WTC11 (cell line): Measurements from ENCODE around the gene BICRA. TPM values are rescaled to one million over a fixed set of nuclear protein-coding genes. Genes with fewer than 3 reads are reported as not detected.

ENCODE experiments used
- ATAC-seq: fragments of 200-7000 bp; cut with Tn5 transposase; 2 replicates; pipeline ENCODE4 v1.10.0; 2021; ENCODE audit warnings: mild to moderate bottlenecking, moderate library complexity
- CTCF ChIA-PET: fragments of 300-600 bp; sonication (Branson Sonifier 250); formaldehyde crosslinking; loops from one replicate; lab custom pipeline; 2021; ENCODE audit warnings: antibody characterized with exemption; lab: Charles Lee
- POLR2A ChIA-PET: fragments of 350-600 bp; sonication (Branson Sonifier 250); formaldehyde crosslinking; loops from one replicate; lab custom pipeline; 2021; ENCODE audit warnings: antibody characterized with exemption; lab: Charles Lee
- DNase-seq: peaks from one replicate; pipeline ENCODE4 v3.0.0; 2021; ENCODE audit warnings: low spot score
- H3K27ac Mint-ChIP-seq: 2 replicates; pipeline ENCODE4 v1.8.0; 2021; ENCODE audit warnings: mixed read lengths
- H3K27me3 Mint-ChIP-seq: 2 replicates; pipeline ENCODE4 v1.8.0; 2021; ENCODE audit warnings: low read depth, mild to moderate bottlenecking, moderate library complexity, mixed read lengths
- H3K36me3 Mint-ChIP-seq: 2 replicates; pipeline ENCODE4 v1.8.0; 2021; ENCODE audit warnings: mixed read lengths
- H3K4me1 Mint-ChIP-seq: 2 replicates; pipeline ENCODE4 v1.8.0; 2022; ENCODE audit warnings: mixed read lengths
- H3K4me3 Mint-ChIP-seq: 2 replicates; pipeline ENCODE4 v1.8.0; 2021; ENCODE audit warnings: mild to moderate bottlenecking, moderate library complexity, mixed read lengths
- H3K9me3 Mint-ChIP-seq: 2 replicates; pipeline ENCODE4 v1.8.0; 2021; ENCODE audit warnings: mixed read lengths
- FOXP1 ChIP-seq: sonication (generic); formaldehyde crosslinking; IDR thresholded peaks from 2 replicates; pipeline ENCODE4 v1.8.0; 2022; ENCODE audit warnings: missing genetic modification reagents, mild to moderate bottlenecking, moderate library complexity, borderline replicate concordance
- GABPB1 ChIP-seq: sonication (generic); formaldehyde crosslinking; IDR thresholded peaks from 2 replicates; pipeline ENCODE4 v1.8.1; 2023; ENCODE audit warnings: mild to moderate bottlenecking, missing genetic modification reagents
- HMGA2 ChIP-seq: fragments of 250-450 bp; sonication (Bioruptor Pico); IDR thresholded peaks from 2 replicates; pipeline ENCODE4 v1.4.0; 2021; ENCODE audit warnings: mild to moderate bottlenecking, moderate library complexity
- NFE2L1 ChIP-seq: sonication (generic); formaldehyde crosslinking; IDR thresholded peaks from 2 replicates; pipeline ENCODE4 v1.8.1; 2023; ENCODE audit warnings: missing genetic modification reagents
- NR2C2 ChIP-seq: sonication (generic); formaldehyde crosslinking; IDR thresholded peaks from 2 replicates; pipeline ENCODE4 v1.8.0; 2022; ENCODE audit warnings: mild to moderate bottlenecking, missing genetic modification reagents
- PRRX2 ChIP-seq: fragments of 250-450 bp; sonication (Bioruptor Pico); IDR thresholded peaks from 2 replicates; pipeline ENCODE4 v1.8.0; 2021; ENCODE audit warnings: mild to moderate bottlenecking
- SMAD3 ChIP-seq: sonication (generic); formaldehyde crosslinking; IDR thresholded peaks from 2 replicates; pipeline ENCODE4 v1.8.0; 2022; ENCODE audit warnings: missing genetic modification reagents, mild to moderate bottlenecking, borderline replicate concordance
- SMAD4 ChIP-seq: sonication (generic); formaldehyde crosslinking; IDR thresholded peaks from 2 replicates; pipeline ENCODE4 v1.8.0; 2022; ENCODE audit warnings: mild to moderate bottlenecking, missing genetic modification reagents
- TCF7 ChIP-seq: sonication (generic); formaldehyde crosslinking; IDR thresholded peaks from 2 replicates; pipeline ENCODE4 v1.8.0; 2022; ENCODE audit warnings: mild to moderate bottlenecking, low read depth, missing genetic modification reagents, moderate library complexity
- TP53 ChIP-seq: sonication (generic); formaldehyde crosslinking; IDR thresholded peaks from 2 replicates; pipeline ENCODE4 v1.8.1; 2023; ENCODE audit warnings: mild to moderate bottlenecking, missing genetic modification reagents
- ZBTB21 ChIP-seq: sonication (generic); formaldehyde crosslinking; IDR thresholded peaks from 2 replicates; pipeline ENCODE4 v1.8.1; 2023; ENCODE audit warnings: mild to moderate bottlenecking, missing genetic modification reagents, borderline replicate concordance
- ZNF121 ChIP-seq: sonication (generic); formaldehyde crosslinking; IDR thresholded peaks from 2 replicates; pipeline ENCODE4 v1.8.0; 2023; ENCODE audit warnings: missing genetic modification reagents
- ZNF671 ChIP-seq: fragments of 250-450 bp; sonication (Bioruptor Pico); IDR thresholded peaks from 2 replicates; pipeline ENCODE4 v1.8.0; 2021; ENCODE audit warnings: mild to moderate bottlenecking
- total RNA-seq: library from RNA; stranded (reverse); gene quantifications from 3 replicates; pipeline ENCODE4 v1.2.3, GENCODE V29; 2021
- TF ChIP-seq, protein P1 (sequence below): sonication (generic); formaldehyde crosslinking; IDR thresholded peaks from 2 replicates; pipeline ENCODE4 v1.8.1; 2023; ENCODE audit warnings: mild to moderate bottlenecking, missing genetic modification reagents, moderate library complexity
- TF ChIP-seq, protein P2 (sequence below): sonication (generic); formaldehyde crosslinking; IDR thresholded peaks from 2 replicates; pipeline ENCODE4 v1.8.1; 2022; ENCODE audit warnings: low read depth, missing genetic modification reagents, borderline replicate concordance
- TF ChIP-seq, protein P3 (sequence below): sonication (generic); formaldehyde crosslinking; IDR thresholded peaks from 2 replicates; pipeline ENCODE4 v1.8.0; 2022; ENCODE audit warnings: missing genetic modification reagents
- TF ChIP-seq, protein P4 (sequence below): sonication (generic); formaldehyde crosslinking; conservative IDR thresholded peaks from 2 replicates; pipeline ENCODE4 v1.8.1; 2022; ENCODE audit warnings: mild to moderate bottlenecking, missing genetic modification reagents
- TF ChIP-seq, protein P5 (sequence below): sonication (generic); formaldehyde crosslinking; IDR thresholded peaks from 2 replicates; pipeline ENCODE4 v1.8.0; 2023; ENCODE audit warnings: missing genetic modification reagents
- TF ChIP-seq, protein P6 (sequence below): sonication (generic); formaldehyde crosslinking; IDR thresholded peaks from 2 replicates; pipeline ENCODE4 v1.8.1; 2022; ENCODE audit warnings: low read depth, mild to moderate bottlenecking, moderate library complexity, missing genetic modification reagents, borderline replicate concordance

BICRA gene
- total RNA-seq, 1 experiment from 2014 or later: 30.3 TPM

DNA sequence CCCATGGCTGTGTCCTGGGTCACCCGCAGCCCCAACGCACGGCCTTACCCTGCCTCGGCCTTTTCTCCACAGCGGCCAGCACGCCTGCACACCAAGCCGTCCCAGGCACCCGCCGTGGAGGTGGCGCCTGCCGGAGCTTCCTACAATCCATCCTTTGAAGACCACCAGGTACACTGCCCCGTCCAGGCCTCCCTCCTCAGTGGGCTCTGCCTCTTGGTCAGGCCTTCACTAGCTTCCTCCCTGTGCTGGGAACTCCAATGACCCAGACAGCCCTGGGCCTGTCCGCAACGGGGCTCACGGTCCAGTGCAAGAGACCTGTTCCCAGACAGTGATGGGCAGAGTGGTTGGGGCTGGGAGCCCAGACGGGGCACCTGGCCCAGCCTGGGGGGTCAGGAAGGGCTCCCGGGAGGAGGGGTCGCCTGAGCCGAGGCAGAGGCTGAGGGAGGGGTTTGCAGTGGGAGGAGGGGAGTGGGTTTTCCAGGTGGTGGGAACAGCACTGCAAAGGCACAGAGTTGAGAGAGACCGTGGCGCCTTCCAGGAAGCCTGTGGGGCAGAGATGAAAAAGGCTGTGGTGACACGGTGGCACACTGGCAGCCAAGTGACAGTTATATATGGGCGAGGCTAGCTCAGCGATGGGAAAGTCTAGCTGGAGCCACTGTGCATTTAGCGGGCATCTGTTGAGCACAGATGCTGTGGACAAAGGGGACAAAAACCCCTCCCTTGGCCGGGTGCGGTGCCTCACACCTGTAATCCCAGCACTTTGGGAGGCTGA, 143.7 kb downstream of the BICRA start:
- H3K27ac Mint-ChIP-seq: no peak overlapping the region
- H3K9me3 Mint-ChIP-seq: no peaks in the 10 kb centered on the region
- POLR2A ChIA-PET: interaction anchor here (0.8 kb wide), 1 partner anchor 9 kb away, joined by 4 read pairs; no protein-coding TSS in a partner anchor
- no peak for TF ChIP-seq FOXP1 (CRISPR knock-in tag)
- no peak for TF ChIP-seq TCF7 (CRISPR knock-in tag)
- no peak for TF ChIP-seq NFE2L1 (CRISPR knock-in tag)
- no peak for TF ChIP-seq SMAD4
- TF ChIP-seq, protein P1, sequence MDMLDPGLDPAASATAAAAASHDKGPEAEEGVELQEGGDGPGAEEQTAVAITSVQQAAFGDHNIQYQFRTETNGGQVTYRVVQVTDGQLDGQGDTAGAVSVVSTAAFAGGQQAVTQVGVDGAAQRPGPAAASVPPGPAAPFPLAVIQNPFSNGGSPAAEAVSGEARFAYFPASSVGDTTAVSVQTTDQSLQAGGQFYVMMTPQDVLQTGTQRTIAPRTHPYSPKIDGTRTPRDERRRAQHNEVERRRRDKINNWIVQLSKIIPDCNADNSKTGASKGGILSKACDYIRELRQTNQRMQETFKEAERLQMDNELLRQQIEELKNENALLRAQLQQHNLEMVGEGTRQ (CRISPR knock-in tag): no peak
- no peak for TF ChIP-seq ZBTB21 (CRISPR knock-in tag)
- TF ChIP-seq, protein P2, sequence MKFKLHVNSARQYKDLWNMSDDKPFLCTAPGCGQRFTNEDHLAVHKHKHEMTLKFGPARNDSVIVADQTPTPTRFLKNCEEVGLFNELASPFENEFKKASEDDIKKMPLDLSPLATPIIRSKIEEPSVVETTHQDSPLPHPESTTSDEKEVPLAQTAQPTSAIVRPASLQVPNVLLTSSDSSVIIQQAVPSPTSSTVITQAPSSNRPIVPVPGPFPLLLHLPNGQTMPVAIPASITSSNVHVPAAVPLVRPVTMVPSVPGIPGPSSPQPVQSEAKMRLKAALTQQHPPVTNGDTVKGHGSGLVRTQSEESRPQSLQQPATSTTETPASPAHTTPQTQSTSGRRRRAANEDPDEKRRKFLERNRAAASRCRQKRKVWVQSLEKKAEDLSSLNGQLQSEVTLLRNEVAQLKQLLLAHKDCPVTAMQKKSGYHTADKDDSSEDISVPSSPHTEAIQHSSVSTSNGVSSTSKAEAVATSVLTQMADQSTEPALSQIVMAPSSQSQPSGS: no peak
- no peak for TF ChIP-seq GABPB1 (CRISPR knock-in tag)
- TF ChIP-seq, protein P3, sequence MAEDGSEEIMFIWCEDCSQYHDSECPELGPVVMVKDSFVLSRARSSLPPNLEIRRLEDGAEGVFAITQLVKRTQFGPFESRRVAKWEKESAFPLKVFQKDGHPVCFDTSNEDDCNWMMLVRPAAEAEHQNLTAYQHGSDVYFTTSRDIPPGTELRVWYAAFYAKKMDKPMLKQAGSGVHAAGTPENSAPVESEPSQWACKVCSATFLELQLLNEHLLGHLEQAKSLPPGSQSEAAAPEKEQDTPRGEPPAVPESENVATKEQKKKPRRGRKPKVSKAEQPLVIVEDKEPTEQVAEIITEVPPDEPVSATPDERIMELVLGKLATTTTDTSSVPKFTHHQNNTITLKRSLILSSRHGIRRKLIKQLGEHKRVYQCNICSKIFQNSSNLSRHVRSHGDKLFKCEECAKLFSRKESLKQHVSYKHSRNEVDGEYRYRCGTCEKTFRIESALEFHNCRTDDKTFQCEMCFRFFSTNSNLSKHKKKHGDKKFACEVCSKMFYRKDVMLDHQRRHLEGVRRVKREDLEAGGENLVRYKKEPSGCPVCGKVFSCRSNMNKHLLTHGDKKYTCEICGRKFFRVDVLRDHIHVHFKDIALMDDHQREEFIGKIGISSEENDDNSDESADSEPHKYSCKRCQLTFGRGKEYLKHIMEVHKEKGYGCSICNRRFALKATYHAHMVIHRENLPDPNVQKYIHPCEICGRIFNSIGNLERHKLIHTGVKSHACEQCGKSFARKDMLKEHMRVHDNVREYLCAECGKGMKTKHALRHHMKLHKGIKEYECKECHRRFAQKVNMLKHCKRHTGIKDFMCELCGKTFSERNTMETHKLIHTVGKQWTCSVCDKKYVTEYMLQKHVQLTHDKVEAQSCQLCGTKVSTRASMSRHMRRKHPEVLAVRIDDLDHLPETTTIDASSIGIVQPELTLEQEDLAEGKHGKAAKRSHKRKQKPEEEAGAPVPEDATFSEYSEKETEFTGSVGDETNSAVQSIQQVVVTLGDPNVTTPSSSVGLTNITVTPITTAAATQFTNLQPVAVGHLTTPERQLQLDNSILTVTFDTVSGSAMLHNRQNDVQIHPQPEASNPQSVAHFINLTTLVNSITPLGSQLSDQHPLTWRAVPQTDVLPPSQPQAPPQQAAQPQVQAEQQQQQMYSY: no peak
- TF ChIP-seq, protein P4, sequence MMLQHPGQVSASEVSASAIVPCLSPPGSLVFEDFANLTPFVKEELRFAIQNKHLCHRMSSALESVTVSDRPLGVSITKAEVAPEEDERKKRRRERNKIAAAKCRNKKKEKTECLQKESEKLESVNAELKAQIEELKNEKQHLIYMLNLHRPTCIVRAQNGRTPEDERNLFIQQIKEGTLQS (CRISPR knock-in tag): no peak
- no peak for TF ChIP-seq SMAD3
- TF ChIP-seq ZNF671 (CRISPR knock-in tag): no peak
- no peak for TF ChIP-seq ZNF121 (CRISPR knock-in tag)
- TF ChIP-seq TP53 (CRISPR knock-in tag): no peak
- TF ChIP-seq PRRX2 (CRISPR knock-in tag): no peak
- TF ChIP-seq, protein P5, sequence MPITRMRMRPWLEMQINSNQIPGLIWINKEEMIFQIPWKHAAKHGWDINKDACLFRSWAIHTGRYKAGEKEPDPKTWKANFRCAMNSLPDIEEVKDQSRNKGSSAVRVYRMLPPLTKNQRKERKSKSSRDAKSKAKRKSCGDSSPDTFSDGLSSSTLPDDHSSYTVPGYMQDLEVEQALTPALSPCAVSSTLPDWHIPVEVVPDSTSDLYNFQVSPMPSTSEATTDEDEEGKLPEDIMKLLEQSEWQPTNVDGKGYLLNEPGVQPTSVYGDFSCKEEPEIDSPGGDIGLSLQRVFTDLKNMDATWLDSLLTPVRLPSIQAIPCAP (CRISPR knock-in tag): no peak
- TF ChIP-seq HMGA2 (CRISPR knock-in tag): no peak
- TF ChIP-seq, protein P6, sequence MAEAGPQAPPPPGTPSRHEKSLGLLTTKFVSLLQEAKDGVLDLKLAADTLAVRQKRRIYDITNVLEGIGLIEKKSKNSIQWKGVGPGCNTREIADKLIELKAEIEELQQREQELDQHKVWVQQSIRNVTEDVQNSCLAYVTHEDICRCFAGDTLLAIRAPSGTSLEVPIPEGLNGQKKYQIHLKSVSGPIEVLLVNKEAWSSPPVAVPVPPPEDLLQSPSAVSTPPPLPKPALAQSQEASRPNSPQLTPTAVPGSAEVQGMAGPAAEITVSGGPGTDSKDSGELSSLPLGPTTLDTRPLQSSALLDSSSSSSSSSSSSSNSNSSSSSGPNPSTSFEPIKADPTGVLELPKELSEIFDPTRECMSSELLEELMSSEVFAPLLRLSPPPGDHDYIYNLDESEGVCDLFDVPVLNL (CRISPR knock-in tag): no peak
- no peak for TF ChIP-seq NR2C2 (CRISPR knock-in tag)
- TF ChIP-seq, all 79 proteins: peak for 0
- H3K36me3 Mint-ChIP-seq: peaks cover 67% of the 10 kb centered on the region
- no peak for DNase-seq
- no peak for ATAC-seq
- CTCF ChIA-PET: interaction anchor here (0.6 to 4.8 kb wide), 4 partner anchors 11 to 237 kb away, joined by 3 to 26 read pairs (median 4); no protein-coding TSS in a partner anchor
- no peaks in the 10 kb centered on the region for H3K27me3 Mint-ChIP-seq
- no peak overlapping the region for H3K4me3 Mint-ChIP-seq
- no peaks in the 10 kb centered on the region for H3K4me1 Mint-ChIP-seq

Other genes starting within 250 kb of the BICRA start
- gene MEIS3, start 189.6 kb upstream of the BICRA start, total RNA-seq: 38.5 to 51.1 TPM (median 48.4 TPM) in 3 replicates
- gene SLC8A2, start 137.2 kb upstream of the BICRA start, total RNA-seq: 6.5 to 8.5 TPM (median 6.8 TPM) in 3 replicates
- 24.5 to 30.2 TPM (median 29.5 TPM) in 3 replicates for gene KPTN, start 124.9 kb upstream of the BICRA start, total RNA-seq
- gene NAPA, start 94.1 kb upstream of the BICRA start, total RNA-seq: 58.4 to 66.8 TPM (median 61.3 TPM) in 3 replicates
- 0.07 to 0.09 TPM (median 0.09 TPM) in 3 replicates for gene ZNF541, start 36.0 kb upstream of the BICRA start, total RNA-seq
- 11.8 to 15.5 TPM (median 15.4 TPM) in 3 replicates for gene EHD2, start 104.3 kb downstream of the BICRA start, total RNA-seq
- gene NOP53, start 136.4 kb downstream of the BICRA start, total RNA-seq: 289 to 315 TPM (median 310 TPM) in 3 replicates
- 391 to 430 TPM (median 422 TPM) in 3 replicates for gene SELENOW, start 169.6 kb downstream of the BICRA start, total RNA-seq
- gene TPRX1, start 195.4 kb downstream of the BICRA start, total RNA-seq: not detected in 3 replicates
- gene CRX, start 212.8 kb downstream of the BICRA start, total RNA-seq: 0.17 to 0.53 TPM (median 0.25 TPM) in 3 replicates